Heart left ventricle (tissue), 13 donors: Measurements from ENCODE around the gene RAG1.

ENCODE experiments used
- CTCF ChIP-seq, 12 donors: fragments of 200-600 bp; sonication (generic) in 4 of 12; IDR thresholded peaks; one replicate each; pipeline versions ENCODE4 v1.5.0 to v1.8.0; 2018 to 2022; ENCODE audit warnings: antibody characterized with exemption in 12 of 12, mild to moderate bottlenecking in 5 of 12
- POLR2A ChIP-seq, 2 donors: fragments of 450-650 bp; IDR thresholded peaks; one replicate each; pipeline ENCODE4 v1.6.1; 2017; ENCODE audit warnings: antibody characterized with exemption in 2 of 2, mild to moderate bottlenecking in 2 of 2, moderate library complexity in 2 of 2
- donor health status: ischemic (EF 13 %, LVEDD 7.1; RV severe dilation, severe dysfunction).
- donor health status: DM: no; HTN: yes; CAD: no.
- donor health status: DM: no; HTN: no; CAD: no.
- donor health status: ischemic (EF 25% LVEDD 6.9; RV normal size, moderate dysfunction).
- donor health status: ischemic (EF 25% LVEDD 5.7; RV mildly dilated, moderate dysfunction).
- donor health status: ischemic (EF 35%, LVEDD 5.7; RV mildly dilated, moderate dysfunction).
- donor health status: nonischemic (EF 11% LVEDD 7.7; RV severe dilation, severe dysfunction).
- donor health status: DM: yes; HTN: yes; CAD: no.
- donor health status: PGD.
- donor health status: ischemic (EF 29% LVEDD 5.4; RV normal size, mild dysfunction).
- donor health status: nonischemic (EF 23%, LVEDD 6.1; RV moderate dilation, normal function).

- TF ChIP-seq POLR2A (IDR thresholded peaks at IDR 0.05) (no peak), CTCF (IDR thresholded peaks at IDR 0.05) (no peak)
These were observed 48.0 kb downstream of the RAG1 start for GRCh38 chr11:36615826-36616225.
